Head of caudate nucleus (tissue), 42 donors: Measurements from ENCODE around the gene ZDHHC1.

ENCODE experiments used
- DNase-seq, 42 donors: peaks; one replicate each; pipeline versions ENCODE4 v3.0.0 to v3.0.0-alpha.2; 2020 to 2021; ENCODE audit warnings: mixed read lengths in 7 of 42
- intact Hi-C: fragments of 100-400 bp; cut with DNase I; formaldehyde crosslinking; loops from one replicate; pipeline ENCODE4 v1.15.0; 2022

Gene ZDHHC1

GRCh38 chr16:67399749-67400704 is 16.2 kb downstream of the ZDHHC1 start:
- intact Hi-C loops = loop anchor here (5.0 to 10.0 kb wide), 2 partner anchors 33 to 145 kb away; no protein-coding TSS in a partner anchor
- no peak for DNase-seq

DNA sequence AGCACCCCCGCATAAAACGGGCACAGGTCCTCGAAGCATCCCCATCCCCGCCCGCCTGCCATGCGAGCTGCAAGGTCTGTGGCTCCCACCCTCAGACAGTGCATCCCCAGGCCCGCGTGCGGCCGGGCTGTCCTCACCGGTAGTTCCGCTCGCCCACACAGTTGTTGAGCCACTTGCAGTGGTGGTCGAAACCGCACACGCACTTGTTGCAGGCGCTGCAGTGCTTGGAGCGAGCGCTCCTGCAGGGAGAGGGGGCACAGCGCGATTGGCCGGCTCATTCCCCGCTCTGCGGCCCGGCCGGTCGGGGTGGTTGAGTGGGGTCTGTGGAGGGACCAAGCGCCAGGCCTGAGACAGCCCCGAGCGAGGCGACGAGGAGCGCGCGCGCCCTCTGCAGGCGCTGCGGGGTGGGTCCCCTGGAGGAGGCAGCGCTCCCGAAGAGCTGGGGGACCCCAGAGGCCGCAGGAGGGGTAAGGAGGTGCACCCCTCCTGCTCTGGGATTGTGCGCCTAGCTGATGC is 17.0 kb downstream of the ZDHHC1 start:
- peak in 35 of 42 donors; percentile 34 to 84 (median 66) for DNase-seq
- intact Hi-C loops = no loop called here

GRCh38 chr16:67398546-67399217 is 17.6 kb downstream of the ZDHHC1 start:
- no peak for DNase-seq
- intact Hi-C loops = no loop called here

DNA sequence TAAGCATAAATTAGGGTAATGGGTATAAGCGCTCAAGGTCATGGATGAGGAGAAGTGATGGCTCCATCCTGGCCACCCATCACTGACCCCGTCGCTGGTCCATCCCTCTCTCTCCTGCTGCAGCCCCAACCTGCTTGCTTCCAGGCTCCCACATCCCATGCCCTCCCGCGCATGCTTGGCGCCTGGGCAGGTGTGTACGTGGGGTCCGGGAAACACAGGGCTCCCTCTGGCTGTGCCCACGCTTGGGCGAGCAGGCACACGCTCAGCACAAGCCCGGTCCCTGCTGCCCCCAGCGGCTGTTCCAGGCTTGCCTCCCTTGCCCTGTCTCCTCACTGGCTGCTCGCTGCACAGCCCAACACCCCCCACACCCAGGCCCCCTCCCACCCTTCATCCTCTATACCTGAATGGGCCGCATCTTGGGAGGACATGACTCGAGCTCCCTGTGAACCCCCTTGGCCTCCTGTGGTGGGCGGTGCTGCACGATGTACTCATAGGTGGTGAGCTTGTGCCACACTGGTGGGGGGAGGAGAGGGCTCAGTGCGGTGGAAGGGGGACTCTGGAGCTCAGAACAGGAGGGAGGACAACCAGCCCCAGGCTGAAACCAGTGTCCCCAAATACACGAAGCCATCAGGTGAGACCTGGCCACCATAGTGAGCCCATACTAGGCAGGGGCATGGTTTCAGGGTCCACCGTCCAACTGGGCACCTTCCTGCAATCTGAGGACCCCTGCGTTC is 18.3 kb downstream of the ZDHHC1 start:
- no peak for DNase-seq
- intact Hi-C loops = no loop called here

GRCh38 chr16:67397036-67397801 is 19.1 kb downstream of the ZDHHC1 start:
- no peak for DNase-seq
- intact Hi-C loops = no loop called here

- intact Hi-C loops = no loop called here
- DNase-seq = peak in 39 of 42 donors; percentile 34 to 74 (median 60)
Observed at GRCh38 chr16:67396159-67397035, 19.9 kb downstream of the ZDHHC1 start.

- intact Hi-C loops = no loop called here
- DNase-seq = no peak
Observed at GRCh38 chr16:67395458-67396158, 20.7 kb downstream of the ZDHHC1 start.

GRCh38 chr16:67395105-67395457 is 21.2 kb downstream of the ZDHHC1 start:
- intact Hi-C loops = no loop called here
- no peak for DNase-seq

- intact Hi-C loops = no loop called here
- DNase-seq = peak in 2 of 42 donors; percentile 8 to 45
Observed at GRCh38 chr16:67394155-67395104, 21.8 kb downstream of the ZDHHC1 start.

- DNase-seq = no peak
- intact Hi-C loops = no loop called here
Observed at GRCh38 chr16:67393788-67394154, 22.5 kb downstream of the ZDHHC1 start.

- DNase-seq = peak; percentile 76 to 95 (median 89)
- intact Hi-C loops = no loop called here
Observed at GRCh38 chr16:67393111-67393787, 23.0 kb downstream of the ZDHHC1 start, which contains the start of gene TPPP3. Gene TPPP3, minus strand, starts transcription at chr16:67393498. Its CDS starts 2,387 bp downstream, at chr16:67391111.

DNA sequence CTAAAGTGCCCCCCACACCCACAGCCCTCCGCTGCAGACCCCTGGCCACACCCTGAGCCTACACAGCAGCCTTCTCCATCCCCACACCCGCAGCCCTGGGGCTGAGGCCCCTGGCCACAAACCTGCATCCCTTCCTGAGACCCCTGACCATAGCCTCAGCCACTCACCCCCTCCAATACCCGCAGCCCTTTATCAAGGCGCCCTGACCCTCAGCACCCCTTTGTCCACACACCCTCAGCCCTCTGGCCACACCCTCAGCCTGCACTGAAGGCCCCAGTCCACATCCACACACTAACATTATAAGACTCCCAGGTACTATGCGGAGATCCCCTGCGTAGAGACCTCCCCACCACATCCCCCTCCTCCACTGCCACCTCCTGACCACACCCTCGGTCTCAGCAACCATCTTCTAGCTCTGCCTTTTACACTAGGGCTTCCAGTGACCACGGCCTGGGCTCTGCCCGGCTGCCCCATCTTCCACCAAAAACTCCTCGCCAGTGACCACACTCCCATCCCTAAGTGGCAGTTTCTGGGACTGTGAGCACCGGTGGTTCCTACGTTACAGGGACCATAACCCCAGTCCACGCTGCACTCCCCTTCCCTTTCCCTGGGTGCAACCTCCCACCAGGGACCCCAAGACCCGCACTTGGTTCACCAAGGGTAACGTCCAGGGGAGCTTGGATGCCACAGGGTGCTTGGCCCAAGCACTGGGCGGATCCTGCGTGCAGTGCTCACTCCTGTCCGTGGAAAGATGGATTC is 23.8 kb downstream of the ZDHHC1 start:
- DNase-seq = no peak
- intact Hi-C loops = no loop called here

GRCh38 chr16:67391424-67392300 is 24.6 kb downstream of the ZDHHC1 start:
- intact Hi-C loops = no loop called here
- DNase-seq = peak; percentile 86 to 98 (median 95)
